Esophagus muscularis mucosa (tissue), 4 donors: ENCODE data around the gene CXCR1. TPM values are rescaled to one million over a fixed set of nuclear protein-coding genes. Genes with fewer than 3 reads are reported as not detected.

Source experiments
- DNase-seq: peaks from one replicate; pipeline ENCODE4 v3.0.0-alpha.2; 2017; ENCODE audit errors: extremely low spot score
- H3K27ac ChIP-seq, 4 donors: fragments of 200-600 bp; sonication (generic); replicated peaks in 1 of 4; 1 replicate in 3 of 4; 2 replicates in 1 of 4; pipeline ENCODE4 v1.5.1; 2016 to 2019; ENCODE audit warnings: mild to moderate bottlenecking in 1 of 4
- H3K27me3 ChIP-seq, 4 donors: fragments of 200-600 bp; sonication (generic); one replicate each; pipeline versions ENCODE4 v1.5.1 to v1.6.0; 2016 to 2019
- H3K36me3 ChIP-seq, 4 donors: fragments of 200-600 bp; sonication (generic); one replicate each; pipeline ENCODE4 v1.5.1; 2016 to 2019
- H3K4me1 ChIP-seq, 4 donors: fragments of 200-600 bp; sonication (generic); one replicate each; pipeline ENCODE4 v1.5.1; 2016 to 2019
- H3K4me3 ChIP-seq, 4 donors: fragments of 200-600 bp; sonication (generic); 1 replicate in 2 of 4; 2 replicates in 2 of 4; pipeline ENCODE4 v1.5.1; 2016 to 2019; ENCODE audit warnings: mild to moderate bottlenecking in 4 of 4, moderate library complexity in 1 of 4
- H3K9me3 ChIP-seq, 4 donors: fragments of 200-600 bp; sonication (generic); 1 replicate in 3 of 4; 2 replicates in 1 of 4; pipeline ENCODE4 v1.5.1; 2016 to 2019
- CTCF ChIP-seq, 3 experiments: fragments of 200-600 bp in 2 of 3; fragments of 450-650 bp in 1 of 3; sonication (generic) in 2 of 3; IDR thresholded peaks; one replicate each; pipeline ENCODE4 v1.5.1; 2017 to 2019; ENCODE audit warnings: antibody characterized with exemption in 3 of 3, mild to moderate bottlenecking in 2 of 3, moderate library complexity in 1 of 3
- EP300 ChIP-seq: sonication (generic); formaldehyde crosslinking; IDR thresholded peaks from one replicate; pipeline ENCODE4 v1.6.1; 2017; ENCODE audit warnings: antibody characterized with exemption
- POLR2A ChIP-seq: fragments of 450-650 bp; IDR thresholded peaks from one replicate; pipeline ENCODE4 v1.6.1; 2017; ENCODE audit warnings: antibody characterized with exemption, moderate library complexity, mild to moderate bottlenecking, low read depth
- POLR2AphosphoS5 ChIP-seq, 2 donors: sonication (generic); formaldehyde crosslinking; IDR thresholded peaks; one replicate each; pipeline ENCODE4 v1.6.1; 2017; ENCODE audit warnings: antibody characterized with exemption in 2 of 2
- whole genome bisulfite sequencing: methylation state at CpG from one replicate; pipeline ENCODE4 v1.1.5; 2018; 5-methylcytosine and 5-hydroxymethylcytosine counted together
- intact Hi-C: fragments of 100-400 bp; cut with DNase I; formaldehyde crosslinking; loops from one replicate; pipeline ENCODE4 v1.15.1; 2023
- total RNA-seq, 4 donors: library from RNA; depleted of rRNA; stranded (reverse); fragments of >200 nt; gene quantifications; one replicate each; pipeline versions ENCODE4 v1.1.0 to v1.2.1, GENCODE V29; 2016

Gene CXCR1
- 1 to 10 TPM in 1 of 4 donors, under 1 TPM in 1, not detected in 2; 0.13 to 4.0 TPM for total RNA-seq

GRCh38 chr2:218166791-218167190, at the start of gene CXCR1:
Gene CXCR1, minus strand, starts transcription at chr2:218166962. Its CDS starts 1,751 bp downstream, at chr2:218165211.
- no peak for TF ChIP-seq EP300
- no peak for TF ChIP-seq POLR2AphosphoS5 (IDR thresholded peaks at IDR 0.05)
- TF ChIP-seq POLR2A = no peak
- no peak for TF ChIP-seq CTCF (IDR thresholded peaks at IDR 0.05)
- peaks cover 0 to 5% (median 0%) of the 10 kb centered on the region in 4 donors for H3K27me3 ChIP-seq
- no peaks in the 10 kb centered on the region for H3K9me3 ChIP-seq
- no peak for DNase-seq
- H3K4me1 ChIP-seq = no peaks in the 10 kb centered on the region
- H3K4me3 ChIP-seq = no peak within 1 kb of the TSS
- WGBS = 76% methylated on average over 3 of the region's 3 CpGs
- intact Hi-C loops = no loop called here
- H3K27ac ChIP-seq = no peak within 1 kb of the TSS
- H3K36me3 ChIP-seq = no peaks in the 10 kb centered on the region

GRCh38 chr2:218216336-218216673, 49.5 kb upstream of the CXCR1 start:
- Histone ChIP-seq H3K9me3 (no peaks in the 10 kb centered on the region), H3K27me3 (no peaks in the 10 kb centered on the region), H3K4me3 (peak overlapping the region; percentile 84 to 96 (median 86)), H3K36me3 (no peaks in the 10 kb centered on the region), H3K27ac (peak overlapping the region; percentile 89 to 96 (median 94)), H3K4me1 (peaks cover 30 to 45% (median 42%) of the 10 kb centered on the region in 4 donors)
- TF ChIP-seq CTCF (IDR thresholded peaks at IDR 0.05) (no peak), EP300 (no peak)
- intact Hi-C loops = loop anchor here (5.0 kb wide), 1 partner anchor 46 kb away; the partner anchor contains the start of gene GPBAR1
- DNase-seq = no peak
- 37% methylated on average over 9 of the region's 9 CpGs for WGBS

GRCh38 chr2:218214116-218214515, 47.4 kb upstream of the CXCR1 start:
- 64% methylated on average over 1 of the region's 1 CpG for WGBS
- H3K4me1 ChIP-seq = peaks cover 10 to 23% (median 20%) of the 10 kb centered on the region in 4 donors
- TF ChIP-seq POLR2AphosphoS5 (IDR thresholded peaks at IDR 0.05) (no peak), CTCF (IDR thresholded peaks at IDR 0.05) (no peak), EP300 (no peak), POLR2A (no peak)
- H3K9me3 ChIP-seq = no peaks in the 10 kb centered on the region
- no peak overlapping the region for H3K4me3 ChIP-seq
- no peaks in the 10 kb centered on the region for H3K36me3 ChIP-seq
- intact Hi-C loops = no loop called here
- DNase-seq = no peak
- H3K27me3 ChIP-seq = no peaks in the 10 kb centered on the region
- H3K27ac ChIP-seq = no peak overlapping the region

- H3K4me1 ChIP-seq = no peaks in the 10 kb centered on the region
- H3K9me3 ChIP-seq = no peaks in the 10 kb centered on the region
- no peak for TF ChIP-seq POLR2A
- TF ChIP-seq POLR2AphosphoS5 (IDR thresholded peaks at IDR 0.05) = no peak
- no peak overlapping the region for H3K27ac ChIP-seq
- H3K36me3 ChIP-seq = no peaks in the 10 kb centered on the region
- 95% methylated on average over 3 of the region's 3 CpGs for WGBS
- no peak overlapping the region for H3K4me3 ChIP-seq
- no peaks in the 10 kb centered on the region for H3K27me3 ChIP-seq
- DNase-seq = no peak
- intact Hi-C loops = no loop called here
Measured at GRCh38 chr2:218209078-218209477, 42.3 kb upstream of the CXCR1 start.

GRCh38 chr2:218202266-218202665, 35.5 kb upstream of the CXCR1 start:
- no peak overlapping the region for H3K27ac ChIP-seq
- no peak overlapping the region for H3K4me3 ChIP-seq
- H3K9me3 ChIP-seq = no peaks in the 10 kb centered on the region
- TF ChIP-seq CTCF (IDR thresholded peaks at IDR 0.05) = no peak
- no peak for TF ChIP-seq EP300
- no peak for TF ChIP-seq POLR2AphosphoS5 (IDR thresholded peaks at IDR 0.05)
- no peak for TF ChIP-seq POLR2A
- intact Hi-C loops = no loop called here
- DNase-seq = no peak
- H3K4me1 ChIP-seq = no peaks in the 10 kb centered on the region
- WGBS = 84% methylated on average over 3 of the region's 3 CpGs
- H3K27me3 ChIP-seq = no peaks in the 10 kb centered on the region
- H3K36me3 ChIP-seq = no peaks in the 10 kb centered on the region
